Measurements from ENCODE around the gene WFIKKN2. TPM values are rescaled to one million over a fixed set of nuclear protein-coding genes. Genes with fewer than 3 reads are reported as not detected.

The WFIKKN2 gene
- polyA plus RNA-seq, 1 of the 3 experiments (the other 2 are of a cell fraction) = not detected

GRCh38 chr17:50887705-50888245 is 52.4 kb downstream of the WFIKKN2 start:
- no peak overlapping the region for H3K9ac ChIP-seq
- H3K4me2 ChIP-seq = no peak overlapping the region
- H3K9me2 ChIP-seq = no peaks in the 10 kb centered on the region
- TF ChIP-seq FOXJ3 (CRISPR knock-in tag; IDR thresholded peaks at IDR 0.05) = no peak
- no peak for TF ChIP-seq EP300 (IDR thresholded peaks at IDR 0.05; ENCODE audit: borderline replicate concordance in 1 of 2, low read depth in 1 of 2, low read length in 1 of 2)
- TF ChIP-seq RCOR1 (IDR thresholded peaks at IDR 0.05; ENCODE audit: low read length) = no peak
- TF ChIP-seq MXI1 (IDR thresholded peaks at IDR 0.05; ENCODE audit: low read depth, low read length) = no peak
- TF ChIP-seq MEF2A (IDR thresholded peaks at IDR 0.05; ENCODE audit: borderline replicate concordance, low read depth) = no peak
- TF ChIP-seq FOSL2 (IDR thresholded peaks at IDR 0.05; ENCODE audit: borderline replicate concordance, low read depth) = no peak
- no peak for TF ChIP-seq SMC3 (IDR thresholded peaks at IDR 0.05; ENCODE audit: low read depth, low read length)
- TF ChIP-seq CHD2 (IDR thresholded peaks at IDR 0.05; ENCODE audit: low read length, partially characterized antibody) = no peak
- no peak for TF ChIP-seq SIN3A (IDR thresholded peaks at IDR 0.05; ENCODE audit: borderline replicate concordance, low read depth, low read length)
- no peak for TF ChIP-seq GATA2 (CRISPR knock-in tag; IDR thresholded peaks at IDR 0.05)
- no peak for TF ChIP-seq USF1 (IDR thresholded peaks at IDR 0.05; ENCODE audit: borderline replicate concordance, low read depth)
- POLR2A ChIA-PET = interaction anchor here (0.6 to 1.0 kb wide), 2 partner anchors 22 to 159 kb away, joined by 3 to 7 read pairs; partner anchors contain the start of gene TOB1
- no peaks in the 10 kb centered on the region for H3K9me3 ChIP-seq
- 87% methylated on average over 5 of the region's 5 CpGs for WGBS (ENCODE audit: low lambda C conversion rate)
- H4K20me1 ChIP-seq (ENCODE audit: insufficient read depth) = no peaks in the 10 kb centered on the region
- no peaks in the 10 kb centered on the region for H3F3A ChIP-seq (replicated peaks; ENCODE audit: insufficient read depth)
- peaks cover 0 to 9% of the 10 kb centered on the region in 2 experiments; a peak in 1 of 4 replicates for H3K4me1 ChIP-seq (ENCODE audit: control insufficient read depth in 1 of 2, insufficient read depth in 2 of 2, low read depth in 1 of 2, low read length in 1 of 2)
- H3K79me2 ChIP-seq (ENCODE audit: insufficient read depth) = no peaks in the 10 kb centered on the region
- no peaks in the 10 kb centered on the region for H3K27me3 ChIP-seq (ENCODE audit: insufficient read depth)
- DNase-seq = no peak
- no peak overlapping the region for H3K4me3 ChIP-seq (ENCODE audit: low read depth in 2 of 2, low read length in 1 of 2)
- H2AFZ ChIP-seq (ENCODE audit: low read depth) = no peak overlapping the region
- H3K27ac ChIP-seq (ENCODE audit: low read depth in 2 of 2, low read length in 1 of 2) = no peak overlapping the region
- no peaks in the 10 kb centered on the region for H3K36me3 ChIP-seq (replicated peaks in 1 of 2; ENCODE audit: control insufficient read depth in 1 of 2, insufficient read depth in 2 of 2, low read length in 1 of 2)
- CTCF ChIA-PET = interaction anchor here (1.0 to 2.8 kb wide), 6 partner anchors 13 to 66 kb away, joined by 3 to 13 read pairs (median 4); no protein-coding TSS in a partner anchor

GRCh38 chr17:50889528-50890118 is 54.2 kb downstream of the WFIKKN2 start:
- CTCF ChIA-PET = interaction anchor here (0.7 to 1.6 kb wide), 5 partner anchors 9 to 38 kb away, joined by 3 to 6 read pairs (median 4); no protein-coding TSS in a partner anchor
- 79% methylated on average over 3 of the region's 3 CpGs for WGBS (ENCODE audit: low lambda C conversion rate)
- POLR2A ChIA-PET = interaction anchor here (0.7 to 1.2 kb wide), 3 partner anchors 11 to 23 kb away, joined by 3 to 5 read pairs (median 3); partner anchors contain the start of gene TOB1
- no peak for TF ChIP-seq ZBTB33 (IDR thresholded peaks at IDR 0.05; ENCODE audit: borderline replicate concordance, low read depth)
- no peak for TF ChIP-seq MAX (IDR thresholded peaks at IDR 0.05; ENCODE audit: low read depth)
- TF ChIP-seq NFIC (IDR thresholded peaks at IDR 0.05; ENCODE audit: borderline replicate concordance) = no peak
- TF ChIP-seq PBX3 (IDR thresholded peaks at IDR 0.05) = no peak
- TF ChIP-seq TEAD4 (IDR thresholded peaks at IDR 0.05; ENCODE audit: borderline replicate concordance, insufficient read depth) = no peak
- TF ChIP-seq MEF2A (IDR thresholded peaks at IDR 0.05; ENCODE audit: borderline replicate concordance, low read depth) = no peak
- TF ChIP-seq FOXM1 (IDR thresholded peaks at IDR 0.05; ENCODE audit: low read depth) = no peak
- no peak for TF ChIP-seq POLR2AphosphoS5 (IDR thresholded peaks at IDR 0.05; ENCODE audit: low read depth, low read length)
- no peak for TF ChIP-seq CTCF (IDR thresholded peaks at IDR 0.05)
- TF ChIP-seq GATA2 (CRISPR knock-in tag; IDR thresholded peaks at IDR 0.05) = no peak
- no peak for TF ChIP-seq TAF1 (IDR thresholded peaks at IDR 0.05; ENCODE audit: borderline replicate concordance, low read depth, low read length)

More at GRCh38 chr17:50889528-50890118, 54.2 kb downstream of the WFIKKN2 start:
- Histone ChIP-seq H3K79me2 (ENCODE audit: insufficient read depth) (no peaks in the 10 kb centered on the region), H3K27me3 (ENCODE audit: insufficient read depth) (no peaks in the 10 kb centered on the region), H3K9ac (no peak overlapping the region), H3K27ac (ENCODE audit: low read depth in 2 of 2, low read length in 1 of 2) (no peak overlapping the region), H3K4me2 (no peak overlapping the region), H3K4me3 (ENCODE audit: low read depth in 2 of 2, low read length in 1 of 2) (no peak overlapping the region), H3F3A (replicated peaks; ENCODE audit: insufficient read depth) (no peaks in the 10 kb centered on the region), H4K20me1 (ENCODE audit: insufficient read depth) (no peaks in the 10 kb centered on the region), H2AFZ (ENCODE audit: low read depth) (no peak overlapping the region), H3K9me3 (no peaks in the 10 kb centered on the region), H3K36me3 (replicated peaks in 1 of 2; ENCODE audit: control insufficient read depth in 1 of 2, insufficient read depth in 2 of 2, low read length in 1 of 2) (no peaks in the 10 kb centered on the region), H3K4me1 (ENCODE audit: control insufficient read depth in 1 of 2, insufficient read depth in 2 of 2, low read depth in 1 of 2, low read length in 1 of 2) (peaks cover 0 to 9% of the 10 kb centered on the region in 2 experiments; a peak in 1 of 4 replicates), H3K9me2 (no peaks in the 10 kb centered on the region)
- no peak for DNase-seq
